Heart left ventricle (tissue), 16 donors: ENCODE data around the gene SKP1. TPM values are rescaled to one million over a fixed set of nuclear protein-coding genes. Genes with fewer than 3 reads are reported as not detected.

Experiments
- ATAC-seq, 4 donors: fragments of 200-7000 bp; cut with Tn5 transposase; one replicate each; pipeline ENCODE4 v1.9.1; 2020 to 2022; ENCODE audit warnings: moderate library complexity in 4 of 4, mild to moderate bottlenecking in 3 of 4, moderate number of reproducible peaks in 1 of 4
- DNase-seq, 5 donors: peaks; one replicate each; pipeline ENCODE4 v3.0.0-alpha.2; 2020
- H3K27ac ChIP-seq, 12 donors: fragments of 200-600 bp; sonication (generic) in 4 of 12; one replicate each; pipeline versions ENCODE4 v1.5.0 to v1.8.0; 2016 to 2022; ENCODE audit warnings: mild to moderate bottlenecking in 2 of 12
- H3K27me3 ChIP-seq, 9 donors: fragments of 200-600 bp; sonication (generic) in 2 of 9; one replicate each; pipeline versions ENCODE4 v1.5.1 to v1.8.0; 2016 to 2022; ENCODE audit warnings: mild to moderate bottlenecking in 3 of 9
- H3K36me3 ChIP-seq, 9 donors: fragments of 200-600 bp; sonication (generic) in 2 of 9; one replicate each; pipeline versions ENCODE4 v1.5.0 to v1.8.0; 2018 to 2022; ENCODE audit warnings: mild to moderate bottlenecking in 2 of 9
- H3K4me1 ChIP-seq, 12 donors: fragments of 200-600 bp; sonication (generic) in 4 of 12; one replicate each; pipeline versions ENCODE4 v1.5.0 to v1.8.0; 2016 to 2022; ENCODE audit warnings: mild to moderate bottlenecking in 3 of 12
- H3K4me3 ChIP-seq, 12 donors: fragments of 200-600 bp; sonication (generic) in 4 of 12; one replicate each; pipeline versions ENCODE4 v1.5.0 to v1.8.0; 2017 to 2022; ENCODE audit warnings: mild to moderate bottlenecking in 9 of 12, moderate library complexity in 4 of 12
- H3K9me3 ChIP-seq, 12 donors: fragments of 200-600 bp; sonication (generic) in 4 of 12; one replicate each; pipeline versions ENCODE4 v1.5.0 to v1.8.0; 2016 to 2022; ENCODE audit warnings: mild to moderate bottlenecking in 1 of 12
- POLR2A ChIP-seq, 2 donors: fragments of 450-650 bp; IDR thresholded peaks; one replicate each; pipeline ENCODE4 v1.6.1; 2017; ENCODE audit warnings: antibody characterized with exemption in 2 of 2, mild to moderate bottlenecking in 2 of 2, moderate library complexity in 2 of 2
- WGBS, 4 donors: extraction: QIAGEN DNeasy Blood & Tissue Kit in 2 of 4; methylation state at CpG; one replicate each; pipeline versions ENCODE4 v1.1.5 to v1.1.7; 2013 to 2018; 5-methylcytosine and 5-hydroxymethylcytosine counted together
- intact Hi-C, 10 donors: fragments of 100-400 bp; cut with DNase I; formaldehyde crosslinking; loops; one replicate each; pipeline versions ENCODE4 v1.11.1 to v1.14.2; 2022
- polyA plus RNA-seq, 2 donors: library from polyadenylated mRNA; stranded (reverse); fragments of 200-250 nt; gene quantifications; one replicate each; pipeline ENCODE4 v1.2.3, GENCODE V29; 2013
- total RNA-seq, 9 donors: library from RNA; depleted of rRNA in 2 of 9; stranded (reverse); fragments of >200 nt in 2 of 9; fragmentation: NEBNext Ultra II Directional in 3 of 9; extraction: Animal tissue kit (Norgen Biotek cat#: 25700) in 3 of 9; gene quantifications; one replicate each; pipeline versions ENCODE4 v1.1.0 to v1.2.4, GENCODE V29; 2016 to 2023
- TF ChIP-seq, protein P1 (sequence below), 12 donors: fragments of 200-600 bp; sonication (generic) in 4 of 12; IDR thresholded peaks; one replicate each; pipeline versions ENCODE4 v1.5.0 to v1.8.0; 2018 to 2022; ENCODE audit warnings: antibody characterized with exemption in 12 of 12, mild to moderate bottlenecking in 5 of 12
- donor health status: ischemic (EF 13 %, LVEDD 7.1; RV severe dilation, severe dysfunction).
- donor health status: healthy with polysubstance abuse.
- donor health status: DM: no; HTN: yes; CAD: no.
- donor health status: DM: no; HTN: no; CAD: no.
- donor health status: ischemic (EF 25% LVEDD 6.9; RV normal size, moderate dysfunction).
- donor health status: ischemic (EF 25% LVEDD 5.7; RV mildly dilated, moderate dysfunction).
- donor health status: healthy.
- donor health status: DM: yes; HTN: yes; CAD: no.
- donor health status: ischemic (EF 35%, LVEDD 5.7; RV mildly dilated, moderate dysfunction).
- donor health status: nonischemic (EF 11% LVEDD 7.7; RV severe dilation, severe dysfunction).
- donor health status: DM: yes; HTN: yes; CAD: no.
- donor health status: PGD.
- donor health status: ischemic (EF 29% LVEDD 5.4; RV normal size, mild dysfunction).
- donor health status: nonischemic (EF 23%, LVEDD 6.1; RV moderate dilation, normal function).

The SKP1 gene
- total and polyA plus RNA-seq, 11 donors: 175 to 1,085 (median 459) TPM

DNA sequence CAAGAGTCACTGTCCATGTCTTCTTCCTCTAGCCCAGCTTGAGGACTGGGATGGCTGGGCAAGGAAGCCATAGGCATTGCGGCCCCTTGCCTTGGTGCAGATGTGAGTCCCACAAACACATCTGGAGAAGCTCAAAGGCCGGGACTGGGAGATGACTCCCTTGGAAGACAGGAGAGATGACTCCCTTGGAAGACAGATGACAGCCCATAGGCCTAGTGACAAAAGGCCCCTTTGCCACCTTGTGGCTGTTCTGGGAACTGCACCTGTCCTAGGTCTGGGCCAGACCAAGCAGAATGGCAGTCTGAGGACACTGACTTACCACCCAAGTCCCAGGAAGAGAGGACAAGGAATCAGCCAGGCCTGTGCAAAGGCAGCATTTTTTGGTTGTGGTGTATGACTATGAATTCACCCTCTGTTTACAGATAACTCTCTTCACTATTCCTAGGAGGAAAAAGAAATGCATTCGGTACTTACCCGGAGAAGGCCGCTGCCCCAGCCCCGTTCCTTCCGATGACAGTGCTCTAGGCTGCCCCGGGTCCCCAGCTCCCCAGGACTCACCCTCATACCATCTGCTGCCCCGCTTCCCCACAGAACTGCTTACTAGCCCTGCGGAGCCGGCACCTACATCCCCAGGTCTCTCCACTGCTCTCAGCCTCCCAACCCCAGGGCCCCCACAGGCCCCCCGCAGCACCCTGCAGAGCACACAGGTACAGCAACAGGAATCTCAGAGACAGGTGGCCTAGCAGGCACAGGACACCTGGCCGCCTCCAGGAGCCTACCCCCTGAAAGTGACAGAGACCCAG lies 30.8 kb downstream of the SKP1 start:
- H3K27ac ChIP-seq: no peak overlapping the region
- H3K4me1 ChIP-seq: peaks cover 0 to 38% (median 20%) of the 10 kb centered on the region in 12 donors
- DNase-seq (peak in 4 of 5 donors; percentile 68 to 74 (median 71)), ATAC-seq (peak; percentile 55 to 88 (median 80))
- TF ChIP-seq, protein P1, sequence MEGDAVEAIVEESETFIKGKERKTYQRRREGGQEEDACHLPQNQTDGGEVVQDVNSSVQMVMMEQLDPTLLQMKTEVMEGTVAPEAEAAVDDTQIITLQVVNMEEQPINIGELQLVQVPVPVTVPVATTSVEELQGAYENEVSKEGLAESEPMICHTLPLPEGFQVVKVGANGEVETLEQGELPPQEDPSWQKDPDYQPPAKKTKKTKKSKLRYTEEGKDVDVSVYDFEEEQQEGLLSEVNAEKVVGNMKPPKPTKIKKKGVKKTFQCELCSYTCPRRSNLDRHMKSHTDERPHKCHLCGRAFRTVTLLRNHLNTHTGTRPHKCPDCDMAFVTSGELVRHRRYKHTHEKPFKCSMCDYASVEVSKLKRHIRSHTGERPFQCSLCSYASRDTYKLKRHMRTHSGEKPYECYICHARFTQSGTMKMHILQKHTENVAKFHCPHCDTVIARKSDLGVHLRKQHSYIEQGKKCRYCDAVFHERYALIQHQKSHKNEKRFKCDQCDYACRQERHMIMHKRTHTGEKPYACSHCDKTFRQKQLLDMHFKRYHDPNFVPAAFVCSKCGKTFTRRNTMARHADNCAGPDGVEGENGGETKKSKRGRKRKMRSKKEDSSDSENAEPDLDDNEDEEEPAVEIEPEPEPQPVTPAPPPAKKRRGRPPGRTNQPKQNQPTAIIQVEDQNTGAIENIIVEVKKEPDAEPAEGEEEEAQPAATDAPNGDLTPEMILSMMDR (IDR thresholded peaks at IDR 0.05): peak; percentile 87 to 98 (median 94)
- no peak for TF ChIP-seq POLR2A (IDR thresholded peaks at IDR 0.05)
- H3K36me3 ChIP-seq: peaks cover 0 to 95% (median 74%) of the 10 kb centered on the region in 9 donors
- no peaks in the 10 kb centered on the region for H3K9me3 ChIP-seq
- H3K27me3 ChIP-seq: no peaks in the 10 kb centered on the region
- intact Hi-C loops: loop anchor here in 6 of 10 donors (1.0 to 5.0 kb wide), 6 partner anchors 43 to 107 kb away; no protein-coding TSS in a partner anchor
- H3K4me3 ChIP-seq: no peak overlapping the region
- 85 to 89% (median 88%) methylated on average over 12 to 13 of the region's 13 CpGs for WGBS, 4 donors

DNA sequence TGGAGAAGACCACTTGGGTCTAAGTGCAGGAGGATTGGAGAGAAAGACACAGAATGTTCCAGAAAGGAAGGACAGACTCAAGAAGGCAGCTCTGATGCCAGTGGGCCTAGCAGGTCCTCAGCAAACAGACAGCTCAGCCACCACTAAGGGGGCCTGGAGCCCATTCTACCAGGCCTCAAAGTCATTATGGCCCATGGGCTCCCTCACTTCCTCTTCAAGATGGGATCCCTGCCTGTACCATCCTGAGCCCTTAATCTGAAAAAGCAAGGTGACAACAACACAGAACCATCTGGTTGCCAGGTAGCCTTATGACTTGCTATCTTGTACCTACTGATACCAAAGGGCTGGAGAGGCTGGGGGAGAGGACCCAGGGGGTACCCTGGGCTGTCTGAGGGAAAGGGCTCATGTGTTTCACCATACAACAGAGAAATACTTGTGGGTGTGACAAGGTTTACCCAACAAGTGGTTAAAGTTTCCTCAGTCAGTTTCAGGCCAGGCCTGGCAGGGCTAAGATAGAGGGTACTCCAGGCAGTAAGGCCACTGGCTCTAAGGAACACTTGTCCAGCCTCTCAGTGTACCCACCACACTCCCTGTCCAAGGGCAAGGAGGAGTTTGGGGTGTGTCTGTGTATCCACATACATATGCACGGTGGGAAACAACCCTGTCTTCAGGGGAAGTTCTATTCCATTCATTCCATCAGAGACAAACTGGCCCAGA lies 31.6 kb downstream of the SKP1 start:
- peaks cover 0 to 38% (median 16%) of the 10 kb centered on the region in 12 donors for H3K4me1 ChIP-seq
- no peak overlapping the region for H3K27ac ChIP-seq
- no peak for ATAC-seq
- TF ChIP-seq POLR2A (IDR thresholded peaks at IDR 0.05): no peak
- TF ChIP-seq, protein P1 (IDR thresholded peaks at IDR 0.05): no peak
- H3K4me3 ChIP-seq: no peak overlapping the region
- no peak for DNase-seq
- intact Hi-C loops: loop anchor here in 4 of 10 donors (2.0 to 5.0 kb wide), 5 partner anchors 42 to 106 kb away; no protein-coding TSS in a partner anchor
- H3K9me3 ChIP-seq: no peaks in the 10 kb centered on the region
- WGBS, 4 donors: 61 to 88% (median 77%) methylated on average over 1 of the region's 1 CpG
- no peaks in the 10 kb centered on the region for H3K27me3 ChIP-seq
- peaks cover 0 to 93% (median 67%) of the 10 kb centered on the region in 9 donors for H3K36me3 ChIP-seq

DNA sequence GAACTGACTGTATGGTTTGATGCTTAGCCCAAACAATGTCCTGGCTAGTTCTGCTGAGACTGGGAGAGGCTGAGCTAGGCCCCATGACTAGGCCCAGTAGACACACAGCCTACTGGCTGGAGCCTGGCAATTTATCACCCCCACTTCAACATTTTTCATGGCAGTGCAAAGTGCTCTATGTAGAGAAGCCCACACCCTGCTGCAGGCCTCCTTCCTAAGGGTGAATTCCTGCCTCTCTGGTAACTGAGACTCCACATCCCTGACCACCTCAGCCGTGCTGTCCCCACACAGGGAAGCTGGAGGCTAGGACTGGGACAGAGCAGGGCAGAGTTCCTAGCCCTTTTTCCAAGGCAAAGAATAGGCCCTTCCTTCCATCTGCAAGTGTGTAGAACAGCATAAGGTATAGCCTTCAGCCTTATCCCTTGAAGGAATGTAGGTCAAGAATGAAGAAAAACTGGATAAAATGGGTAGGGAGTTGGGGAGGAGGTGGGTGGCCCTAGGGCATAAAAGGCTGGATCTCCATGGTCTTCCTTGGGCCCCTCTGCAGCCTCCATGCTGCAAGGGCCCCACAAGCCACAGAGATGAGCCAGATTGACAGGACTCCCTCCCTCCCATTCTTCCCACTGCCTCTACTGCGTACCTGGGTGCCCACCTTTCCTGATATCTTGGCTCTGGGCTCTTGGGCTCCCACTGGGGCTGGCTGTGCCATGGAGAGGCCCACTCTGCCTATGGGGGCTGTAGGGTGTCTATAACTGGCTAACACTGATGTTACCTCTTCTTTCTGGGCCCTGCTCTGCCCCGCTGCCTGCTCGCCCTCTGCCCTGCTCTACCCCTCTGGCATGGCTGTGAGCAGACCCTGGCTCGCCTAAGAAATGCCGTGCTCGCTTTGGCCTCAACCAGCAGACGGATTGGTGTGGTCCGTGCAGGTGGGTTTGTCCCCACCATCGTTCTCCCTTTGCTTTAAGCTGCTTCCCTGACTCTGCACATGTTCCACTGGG lies 32.5 kb downstream of the SKP1 start:
- Histone ChIP-seq H3K27ac (no peak overlapping the region), H3K27me3 (no peaks in the 10 kb centered on the region), H3K4me3 (no peak overlapping the region), H3K9me3 (no peaks in the 10 kb centered on the region), H3K4me1 (peaks cover 0 to 38% (median 17%) of the 10 kb centered on the region in 12 donors), H3K36me3 (peaks cover 0 to 93% (median 57%) of the 10 kb centered on the region in 9 donors)
- intact Hi-C loops: loop anchor here in 6 of 10 donors (1.0 to 5.0 kb wide), 7 partner anchors 41 to 105 kb away; no protein-coding TSS in a partner anchor
- ATAC-seq (no peak), DNase-seq (peak in 1 of 5 donors; percentile 0)
- 93 to 95% (median 95%) methylated on average over 10 of the region's 10 CpGs for WGBS, 4 donors
- no peak for TF ChIP-seq POLR2A (IDR thresholded peaks at IDR 0.05)
- TF ChIP-seq, protein P1 (IDR thresholded peaks at IDR 0.05): no peak
